ENCODE results near the gene ASIC3. TPM values are rescaled to one million over a fixed set of nuclear protein-coding genes. Genes with fewer than 3 reads are reported as not detected.
A peak's percentile ranks its signal among the peaks of the same experiment; 100 is the strongest.

The ASIC3 gene
- total and polyA plus RNA-seq, 3 donors from 2014 or later: 20.8 to 37.9 (median 27.5) TPM

GRCh38 chr7:151046603-151047573 lies 1.4 kb upstream of the ASIC3 start:
- Histone ChIP-seq H3K36me3 (ENCODE audit: low read depth, missing control alignments) (no peaks in the 10 kb centered on the region), H3K4me3 (no peak overlapping the region), H3K9me3 (no peaks in the 10 kb centered on the region), H3K4me1 (no peaks in the 10 kb centered on the region), H3K27ac (no peak overlapping the region), H3K27me3 (no peaks in the 10 kb centered on the region)
- DNase-seq: no peak
- TF ChIP-seq CTCF (IDR thresholded peaks at IDR 0.05) (no peak), POLR2A (IDR thresholded peaks at IDR 0.05) (no peak)
- intact Hi-C loops (cut with DNase I; ENCODE audit: low total_unique reads): no loop called here
- 47 to 72% methylated on average over 13 to 14 of the region's 14 CpGs for WGBS, 2 donors

- 85 to 95% methylated on average over 32 to 35 of the region's 38 CpGs for WGBS, 2 donors
- H3K27ac ChIP-seq: no peak overlapping the region
- H3K27me3 ChIP-seq: no peaks in the 10 kb centered on the region
- H3K9me3 ChIP-seq: no peaks in the 10 kb centered on the region
- no peak overlapping the region for H3K4me3 ChIP-seq
- H3K36me3 ChIP-seq (ENCODE audit: low read depth, missing control alignments): no peaks in the 10 kb centered on the region
- no peak for DNase-seq
- H3K4me1 ChIP-seq: no peaks in the 10 kb centered on the region
- TF ChIP-seq CTCF (IDR thresholded peaks at IDR 0.05): no peak
- no peak for TF ChIP-seq POLR2A (IDR thresholded peaks at IDR 0.05)
- intact Hi-C loops (cut with DNase I; ENCODE audit: low total_unique reads): no loop called here
Observed at GRCh38 chr7:151048911-151049463, 656 bp downstream of the ASIC3 start.

- intact Hi-C loops (cut with DNase I; ENCODE audit: low total_unique reads): no loop called here
- Histone ChIP-seq H3K36me3 (ENCODE audit: low read depth, missing control alignments) (no peaks in the 10 kb centered on the region), H3K27ac (no peak overlapping the region), H3K4me1 (no peaks in the 10 kb centered on the region), H3K4me3 (no peak overlapping the region), H3K27me3 (no peaks in the 10 kb centered on the region), H3K9me3 (no peaks in the 10 kb centered on the region)
- TF ChIP-seq POLR2A (IDR thresholded peaks at IDR 0.05) (no peak), CTCF (IDR thresholded peaks at IDR 0.05) (no peak)
- peak; percentile 79 for DNase-seq
- 2 to 15% methylated on average over 4 to 48 of the region's 50 CpGs for WGBS, 2 donors
Observed at GRCh38 chr7:151051108-151051507, 2.8 kb downstream of the ASIC3 start.

- H3K4me1 ChIP-seq: peaks cover 6% of the 10 kb centered on the region
- H3K27me3 ChIP-seq: no peaks in the 10 kb centered on the region
- H3K9me3 ChIP-seq: no peaks in the 10 kb centered on the region
- no peaks in the 10 kb centered on the region for H3K36me3 ChIP-seq (ENCODE audit: low read depth, missing control alignments)
- TF ChIP-seq CTCF (IDR thresholded peaks at IDR 0.05) (no peak), POLR2A (IDR thresholded peaks at IDR 0.05) (no peak)
- H3K4me3 ChIP-seq: no peak overlapping the region
- no peak for DNase-seq
- intact Hi-C loops (cut with DNase I; ENCODE audit: low total_unique reads): no loop called here
- H3K27ac ChIP-seq: no peak overlapping the region
- WGBS, 2 donors: 84 to 87% methylated on average over 4 of the region's 4 CpGs
Observed at GRCh38 chr7:151053096-151053495, 4.8 kb downstream of the ASIC3 start.
